ENCODE results near the gene CTSC.

Gene CTSC
- 65.7 to 205 (median 168) reads per million in 4 experiments for total RNA-seq

- DNase-seq: peak; percentile 72
Observed at GRCh38 chr11:88337181-88337986, at the start of gene CTSC. CTSC (minus strand) TSS chr11:88337736; CDS start chr11:88337672, 64 bp downstream.

- no peak for DNase-seq
Observed at GRCh38 chr11:88384669-88385005, 47.1 kb upstream of the CTSC start.

- DNase-seq: no peak
Observed at GRCh38 chr11:88384004-88384668, 46.6 kb upstream of the CTSC start.

- no peak for DNase-seq
Observed at GRCh38 chr11:88383447-88383846, 45.9 kb upstream of the CTSC start.

GRCh38 chr11:88379130-88379529 is 41.6 kb upstream of the CTSC start:
- DNase-seq: no peak

- DNase-seq: no peak
Observed at GRCh38 chr11:88378422-88379066, 41.0 kb upstream of the CTSC start.

- DNase-seq: no peak
Observed at GRCh38 chr11:88377646-88378045, 40.1 kb upstream of the CTSC start.

- no peak for DNase-seq
Observed at GRCh38 chr11:88377144-88377543, 39.6 kb upstream of the CTSC start.

GRCh38 chr11:88375927-88376470 is 38.5 kb upstream of the CTSC start:
- DNase-seq: no peak

GRCh38 chr11:88370782-88371181 is 33.2 kb upstream of the CTSC start:
- no peak for DNase-seq

- DNase-seq: no peak
Observed at GRCh38 chr11:88367310-88367709, 29.8 kb upstream of the CTSC start.

- DNase-seq: no peak
Observed at GRCh38 chr11:88363648-88364065, 26.1 kb upstream of the CTSC start.

GRCh38 chr11:88363004-88363403 is 25.5 kb upstream of the CTSC start:
- DNase-seq: no peak

- DNase-seq: no peak
Observed at GRCh38 chr11:88360141-88360540, 22.6 kb upstream of the CTSC start.

- no peak for DNase-seq
Observed at GRCh38 chr11:88359541-88359940, 22.0 kb upstream of the CTSC start.

- no peak for DNase-seq
Observed at GRCh38 chr11:88359114-88359513, 21.6 kb upstream of the CTSC start.

GRCh38 chr11:88358040-88358431 is 20.5 kb upstream of the CTSC start:
- no peak for DNase-seq

- DNase-seq: no peak
Observed at GRCh38 chr11:88357323-88358039, 19.9 kb upstream of the CTSC start.

GRCh38 chr11:88355887-88356286 is 18.4 kb upstream of the CTSC start:
- DNase-seq: no peak

- DNase-seq: no peak
Observed at GRCh38 chr11:88354912-88355311, 17.4 kb upstream of the CTSC start.

- no peak for DNase-seq
Observed at GRCh38 chr11:88353835-88354496, 16.4 kb upstream of the CTSC start.

- DNase-seq: no peak
Observed at GRCh38 chr11:88353386-88353785, 15.8 kb upstream of the CTSC start.

Data from effector CD8-positive, alpha-beta T cell (primary cell).